B cell (primary cell): ENCODE measurements around the gene SORL1.

Source experiments
- EZH2 ChIP-seq: IDR thresholded peaks from 2 replicates; pipeline ENCODE4 v1.6.1; 2012; ENCODE audit warnings: borderline replicate concordance, low read depth, mild to moderate bottlenecking, moderate library complexity, low read length; ENCODE audit not compliant: insufficient read depth, poor library complexity, severe bottlenecking
- TF ChIP-seq, protein P1 (sequence below): fragments of 200-600 bp; IDR thresholded peaks from one replicate; pipeline ENCODE4 v1.8.0; 2022; ENCODE audit warnings: antibody characterized with exemption, mild to moderate bottlenecking

- TF ChIP-seq, protein P1, sequence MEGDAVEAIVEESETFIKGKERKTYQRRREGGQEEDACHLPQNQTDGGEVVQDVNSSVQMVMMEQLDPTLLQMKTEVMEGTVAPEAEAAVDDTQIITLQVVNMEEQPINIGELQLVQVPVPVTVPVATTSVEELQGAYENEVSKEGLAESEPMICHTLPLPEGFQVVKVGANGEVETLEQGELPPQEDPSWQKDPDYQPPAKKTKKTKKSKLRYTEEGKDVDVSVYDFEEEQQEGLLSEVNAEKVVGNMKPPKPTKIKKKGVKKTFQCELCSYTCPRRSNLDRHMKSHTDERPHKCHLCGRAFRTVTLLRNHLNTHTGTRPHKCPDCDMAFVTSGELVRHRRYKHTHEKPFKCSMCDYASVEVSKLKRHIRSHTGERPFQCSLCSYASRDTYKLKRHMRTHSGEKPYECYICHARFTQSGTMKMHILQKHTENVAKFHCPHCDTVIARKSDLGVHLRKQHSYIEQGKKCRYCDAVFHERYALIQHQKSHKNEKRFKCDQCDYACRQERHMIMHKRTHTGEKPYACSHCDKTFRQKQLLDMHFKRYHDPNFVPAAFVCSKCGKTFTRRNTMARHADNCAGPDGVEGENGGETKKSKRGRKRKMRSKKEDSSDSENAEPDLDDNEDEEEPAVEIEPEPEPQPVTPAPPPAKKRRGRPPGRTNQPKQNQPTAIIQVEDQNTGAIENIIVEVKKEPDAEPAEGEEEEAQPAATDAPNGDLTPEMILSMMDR, result no peak
- no peak for TF ChIP-seq EZH2
These were observed 119.4 kb downstream of the SORL1 start for GRCh38 chr11:121571506-121571905.
